Fibroblast of lung (primary cell): Measurements from ENCODE around the gene RYR2. TPM values are rescaled to one million over a fixed set of nuclear protein-coding genes. Genes with fewer than 3 reads are reported as not detected.

Experiments used
- DNase-seq, 2 donors: peaks; one replicate each; pipeline versions ENCODE4 v3.0.0 to v3.0.0-alpha.2; 2010; ENCODE audit warnings: low read depth in 2 of 2
- H2AFZ ChIP-seq: 2 replicates; pipeline ENCODE4 v1.5.1; 2012; ENCODE audit warnings: low read length, control low read depth, inconsistent platforms
- H3K27ac ChIP-seq: 2 replicates; pipeline ENCODE4 v1.5.1; 2011; ENCODE audit warnings: low read length, control low read depth; ENCODE audit not compliant: insufficient read depth
- H3K27me3 ChIP-seq: 2 replicates; pipeline ENCODE4 v1.5.1; 2011; ENCODE audit warnings: mild to moderate bottlenecking, low read length; ENCODE audit not compliant: control insufficient read depth, insufficient read depth
- H3K36me3 ChIP-seq: 2 replicates; pipeline ENCODE4 v1.5.1; 2011; ENCODE audit warnings: low read length; ENCODE audit not compliant: control insufficient read depth, insufficient read depth
- H3K4me1 ChIP-seq: 2 replicates; pipeline ENCODE4 v1.5.1; 2011; ENCODE audit warnings: low read length; ENCODE audit not compliant: control insufficient read depth, insufficient read depth; ENCODE audit errors: extremely low read depth
- H3K4me2 ChIP-seq: 2 replicates; pipeline ENCODE4 v1.5.1; 2011; ENCODE audit warnings: low read length, control low read depth; ENCODE audit not compliant: insufficient read depth; ENCODE audit errors: extremely low read depth
- H3K4me3 ChIP-seq, 4 experiments: fragments of 200-600 bp in 1 of 4; sonication (generic) in 1 of 4; replicated peaks in 1 of 4; 2 replicates each; pipeline ENCODE4 v1.5.1; 2011 to 2016; ENCODE audit warnings: low read length in 4 of 4, low read depth in 3 of 4, mild to moderate bottlenecking in 3 of 4, control low read depth in 2 of 4, inconsistent platforms in 1 of 4, mixed read lengths in 1 of 4; ENCODE audit not compliant: insufficient read depth in 1 of 4; ENCODE audit errors: control extremely low read depth in 1 of 4
- H3K79me2 ChIP-seq: 2 replicates; pipeline ENCODE4 v1.5.1; 2012; ENCODE audit warnings: mild to moderate bottlenecking, low read length, inconsistent platforms; ENCODE audit not compliant: control insufficient read depth, insufficient read depth
- H3K9ac ChIP-seq: 2 replicates; pipeline ENCODE4 v1.5.1; 2011; ENCODE audit warnings: mild to moderate bottlenecking, low read length, control low read depth; ENCODE audit not compliant: insufficient read depth
- H3K9me3 ChIP-seq: 2 replicates; pipeline ENCODE4 v1.5.1; 2012; ENCODE audit warnings: low read depth, low read length; ENCODE audit not compliant: control insufficient read depth, insufficient read depth
- H4K20me1 ChIP-seq: 2 replicates; pipeline ENCODE4 v1.5.1; 2011; ENCODE audit warnings: low read length; ENCODE audit not compliant: control insufficient read depth, insufficient read depth; ENCODE audit errors: extremely low read depth
- EZH2 ChIP-seq: IDR thresholded peaks from 2 replicates; pipeline ENCODE4 v1.5.1; 2012; ENCODE audit warnings: low read length, control low read depth, mild to moderate bottlenecking; ENCODE audit errors: missing control alignments
- polyA plus RNA-seq, 2 donors: library from polyadenylated mRNA; depleted of rRNA in 1 of 2; stranded (reverse) in 1 of 2; unstranded in 1 of 2; fragments of >200 nt; gene quantifications; 2 replicates each; pipeline ENCODE4 v1.2.1, GENCODE V29; 2011 to 2012; ENCODE audit warnings: missing spikeins in 1 of 2
- total RNA-seq: library from RNA; depleted of rRNA; stranded (reverse); fragments of >200 nt; gene quantifications from 2 replicates; pipeline ENCODE4 v1.2.1, GENCODE V29; 2014
- TF ChIP-seq, protein P1 (sequence below), 2 donors: IDR thresholded peaks in 1 of 2; conservative IDR thresholded peaks in 1 of 2; 1 replicate in 1 of 2; 2 replicates in 1 of 2; pipeline ENCODE4 v1.5.1; 2011 to 2012; ENCODE audit warnings: low read length in 2 of 2, control low read depth in 1 of 2, inconsistent platforms in 1 of 2, low read depth in 1 of 2, mild to moderate bottlenecking in 1 of 2

The RYR2 gene
- total and polyA plus RNA-seq, 2 donors (not counting 1 experiment from before 2014, with no cell fraction given), result 0.06 to 0.17 TPM

DNA sequence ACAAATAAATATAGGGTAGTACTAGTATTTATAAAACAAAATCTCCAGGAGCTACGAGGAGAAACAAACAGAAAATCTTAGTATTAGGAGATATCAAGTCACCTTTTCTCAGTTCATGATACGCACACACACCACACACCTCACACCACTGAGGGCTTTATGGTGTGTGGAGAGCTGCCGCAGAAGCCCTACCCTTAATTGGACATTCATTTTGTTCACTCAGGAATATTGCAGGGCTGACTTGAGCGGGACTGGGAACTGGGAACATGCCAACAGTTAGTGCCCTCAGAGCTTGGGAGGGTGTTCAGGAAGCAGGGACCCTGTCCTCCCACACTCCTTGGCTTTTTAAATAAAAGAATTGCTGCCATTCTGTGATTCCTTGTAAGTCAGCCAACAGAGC, 386.8 kb downstream of the RYR2 start:
- no peak overlapping the region for H3K4me2 ChIP-seq
- no peak overlapping the region for H3K27ac ChIP-seq
- no peaks in the 10 kb centered on the region for H3K27me3 ChIP-seq
- no peak overlapping the region for H2AFZ ChIP-seq
- H3K4me1 ChIP-seq, result no peaks in the 10 kb centered on the region
- no peaks in the 10 kb centered on the region for H4K20me1 ChIP-seq
- no peaks in the 10 kb centered on the region for H3K9me3 ChIP-seq
- H3K4me3 ChIP-seq, result no peak overlapping the region
- no peaks in the 10 kb centered on the region for H3K36me3 ChIP-seq
- no peak overlapping the region for H3K9ac ChIP-seq
- no peak for DNase-seq
- TF ChIP-seq, protein P1, sequence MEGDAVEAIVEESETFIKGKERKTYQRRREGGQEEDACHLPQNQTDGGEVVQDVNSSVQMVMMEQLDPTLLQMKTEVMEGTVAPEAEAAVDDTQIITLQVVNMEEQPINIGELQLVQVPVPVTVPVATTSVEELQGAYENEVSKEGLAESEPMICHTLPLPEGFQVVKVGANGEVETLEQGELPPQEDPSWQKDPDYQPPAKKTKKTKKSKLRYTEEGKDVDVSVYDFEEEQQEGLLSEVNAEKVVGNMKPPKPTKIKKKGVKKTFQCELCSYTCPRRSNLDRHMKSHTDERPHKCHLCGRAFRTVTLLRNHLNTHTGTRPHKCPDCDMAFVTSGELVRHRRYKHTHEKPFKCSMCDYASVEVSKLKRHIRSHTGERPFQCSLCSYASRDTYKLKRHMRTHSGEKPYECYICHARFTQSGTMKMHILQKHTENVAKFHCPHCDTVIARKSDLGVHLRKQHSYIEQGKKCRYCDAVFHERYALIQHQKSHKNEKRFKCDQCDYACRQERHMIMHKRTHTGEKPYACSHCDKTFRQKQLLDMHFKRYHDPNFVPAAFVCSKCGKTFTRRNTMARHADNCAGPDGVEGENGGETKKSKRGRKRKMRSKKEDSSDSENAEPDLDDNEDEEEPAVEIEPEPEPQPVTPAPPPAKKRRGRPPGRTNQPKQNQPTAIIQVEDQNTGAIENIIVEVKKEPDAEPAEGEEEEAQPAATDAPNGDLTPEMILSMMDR (conservative IDR thresholded peaks at IDR 0.05 in 1 of 2, IDR thresholded peaks at IDR 0.05 in 1 of 2; ENCODE audit: low read depth in 1 of 2, low read length in 2 of 2), result no peak
- TF ChIP-seq EZH2, result no peak
- no peaks in the 10 kb centered on the region for H3K79me2 ChIP-seq

DNA sequence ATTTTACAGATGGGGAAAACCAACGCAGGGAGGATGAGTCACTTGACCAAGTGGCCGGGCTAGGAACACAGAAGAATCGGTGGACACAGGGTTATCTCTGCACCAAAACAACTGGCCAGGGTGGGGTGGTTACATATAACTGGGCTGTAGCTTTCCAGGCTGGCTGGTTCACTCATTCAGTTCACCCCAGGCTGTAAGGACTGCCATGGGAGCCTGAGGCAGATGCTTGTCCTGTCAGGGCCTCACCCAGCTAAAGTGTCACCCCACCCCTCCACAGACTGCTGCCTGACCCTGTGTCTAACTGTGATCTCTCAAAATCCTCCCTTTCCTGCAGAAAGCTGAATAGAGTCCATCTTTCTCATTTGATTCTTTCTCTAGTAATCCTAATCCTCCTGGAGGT, 387.3 kb downstream of the RYR2 start:
- no peaks in the 10 kb centered on the region for H3K36me3 ChIP-seq
- TF ChIP-seq, protein P1 (conservative IDR thresholded peaks at IDR 0.05 in 1 of 2, IDR thresholded peaks at IDR 0.05 in 1 of 2; ENCODE audit: low read depth in 1 of 2, low read length in 2 of 2), result no peak
- TF ChIP-seq EZH2, result no peak
- no peak overlapping the region for H3K9ac ChIP-seq
- H3K4me3 ChIP-seq, result no peak overlapping the region
- H3K27ac ChIP-seq, result no peak overlapping the region
- H3K79me2 ChIP-seq, result no peaks in the 10 kb centered on the region
- no peak for DNase-seq
- H3K4me1 ChIP-seq, result no peaks in the 10 kb centered on the region
- no peak overlapping the region for H2AFZ ChIP-seq
- H3K4me2 ChIP-seq, result no peak overlapping the region
- H3K27me3 ChIP-seq, result no peaks in the 10 kb centered on the region
- no peaks in the 10 kb centered on the region for H3K9me3 ChIP-seq
- H4K20me1 ChIP-seq, result no peaks in the 10 kb centered on the region

DNA sequence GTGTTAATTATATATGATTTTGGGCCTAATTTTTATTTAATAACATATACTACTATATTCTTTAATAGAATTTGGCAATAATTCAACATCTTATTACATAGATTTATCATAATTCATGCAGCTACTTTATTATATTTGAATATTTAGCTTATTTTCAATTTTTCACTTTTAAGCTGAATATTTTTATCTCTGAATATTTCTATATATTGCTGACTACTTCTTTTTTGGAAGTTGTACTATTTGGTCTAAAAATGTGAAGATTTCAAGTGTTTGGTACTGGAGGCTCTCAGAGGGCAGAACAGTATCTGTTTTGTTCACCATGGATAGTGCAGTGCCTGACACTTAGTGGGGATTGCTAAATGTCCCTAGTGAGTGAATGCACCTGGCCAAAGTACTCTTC, 389.5 kb downstream of the RYR2 start:
- DNase-seq, result no peak
- Histone ChIP-seq H3K4me1 (no peaks in the 10 kb centered on the region), H3K4me2 (no peak overlapping the region), H3K9me3 (no peaks in the 10 kb centered on the region), H3K4me3 (no peak overlapping the region), H4K20me1 (no peaks in the 10 kb centered on the region), H3K36me3 (no peaks in the 10 kb centered on the region), H2AFZ (no peak overlapping the region), H3K27ac (no peak overlapping the region), H3K9ac (no peak overlapping the region), H3K27me3 (no peaks in the 10 kb centered on the region), H3K79me2 (no peaks in the 10 kb centered on the region)
- TF ChIP-seq EZH2, result no peak
- TF ChIP-seq, protein P1 (conservative IDR thresholded peaks at IDR 0.05 in 1 of 2, IDR thresholded peaks at IDR 0.05 in 1 of 2; ENCODE audit: low read depth in 1 of 2, low read length in 2 of 2), result no peak
